ENCODE measurements around the gene JDP2.

GRCh38 chr14:75515629-75515996 is 87.8 kb downstream of the JDP2 start:
- TF ChIP-seq CTCF (IDR thresholded peaks at IDR 0.05) (no peak), POLR2A (IDR thresholded peaks at IDR 0.05) (no peak), EP300 (IDR thresholded peaks at IDR 0.05) (no peak)
